Motor neuron (in vitro differentiated cells): ENCODE data around the gene CCDC27. TPM values are rescaled to one million over a fixed set of nuclear protein-coding genes. Genes with fewer than 3 reads are reported as not detected.

ENCODE experiments used
- total RNA-seq, 8 experiments: library from RNA; unstranded; fragments of 300-600 nt; gene quantifications; 2 replicates each; pipeline versions ENCODE4 v1.2.3 to v1.2.4, GENCODE V29; 2022

CCDC27 gene
- total RNA-seq, 8 experiments from 2014 or later: 0.11 to 1.2 (median 0.25) TPM; not detected in 1

Other genes starting within 250 kb of the CCDC27 start
- gene MEGF6, start 140.9 kb upstream of the CCDC27 start, total RNA-seq: 10 to 100 TPM in 1 of 8 experiments, 1 to 10 TPM in 5, under 1 TPM in 2; 0.40 to 14.0 (median 2.0) TPM
- gene TPRG1L, start 127.4 kb upstream of the CCDC27 start, total RNA-seq: 10 to 100 TPM; 12.6 to 36.3 (median 25.7) TPM
- 10 to 100 TPM; 10.4 to 21.3 (median 17.1) TPM for gene WRAP73, start 102.3 kb upstream of the CCDC27 start, total RNA-seq
- 1 to 10 TPM in 4 of 8 experiments, under 1 TPM in 4; 0.27 to 2.0 (median 0.83) TPM for gene TP73, start 99.9 kb upstream of the CCDC27 start, total RNA-seq
- 1 to 10 TPM in 7 of 8 experiments, under 1 TPM in 1; 0.87 to 5.2 (median 2.7) TPM for gene SMIM1, start 20.3 kb downstream of the CCDC27 start, total RNA-seq
- 10 to 100 TPM; 27.4 to 59.1 (median 39.8) TPM for gene LRRC47, start 44.0 kb downstream of the CCDC27 start, total RNA-seq
- gene CEP104, start 104.8 kb downstream of the CCDC27 start, total RNA-seq: 10 to 100 TPM; 12.2 to 26.5 (median 19.8) TPM
- gene DFFB, start 105.0 kb downstream of the CCDC27 start, total RNA-seq: 1 to 10 TPM; 2.5 to 8.2 (median 5.6) TPM
- gene C1orf174, start 147.8 kb downstream of the CCDC27 start, total RNA-seq: 10 to 100 TPM; 11.7 to 34.0 (median 22.9) TPM